Left renal pelvis (tissue), 4 donors: ENCODE results near the gene PARVB. TPM values are rescaled to one million over a fixed set of nuclear protein-coding genes. Genes with fewer than 3 reads are reported as not detected.

Experiments used
- DNase-seq, 4 donors: peaks; one replicate each; pipeline ENCODE4 v3.0.0-alpha.2; 2013; ENCODE audit warnings: low read depth in 4 of 4, low spot score in 3 of 4
- polyA plus RNA-seq, 4 donors: library from polyadenylated mRNA; unstranded; fragments of 120-200 nt; gene quantifications; one replicate each; pipeline ENCODE4 v1.2.1, GENCODE V29; 2013; ENCODE audit not compliant: insufficient read length in 4 of 4

Gene PARVB
- polyA plus RNA-seq, 4 donors, result 14.6 to 24.2 (median 20.2) TPM

DNA sequence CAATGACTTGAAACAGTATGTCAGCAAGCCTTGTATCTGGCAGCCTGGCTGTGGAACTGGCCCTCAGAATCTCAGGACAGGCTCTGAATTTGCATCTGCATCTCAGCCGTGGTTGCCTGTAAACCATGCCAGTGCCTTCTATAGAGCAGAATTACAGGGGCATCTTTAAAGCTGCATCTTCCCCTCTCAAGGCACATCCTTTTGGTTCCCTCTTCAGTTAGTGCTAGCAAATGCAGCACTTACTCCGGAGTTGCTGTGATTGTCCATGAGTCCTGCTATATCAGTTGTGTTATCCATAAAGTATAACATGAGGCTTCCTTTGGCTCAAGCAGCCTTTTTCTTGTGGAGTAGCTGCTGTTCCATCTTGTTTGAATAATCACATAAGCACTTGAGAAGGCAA, 102.7 kb downstream of the PARVB start:
- no peak for DNase-seq

- no peak for DNase-seq
Measured at GRCh38 chr22:44127356-44127755, 103.3 kb downstream of the PARVB start.

DNA sequence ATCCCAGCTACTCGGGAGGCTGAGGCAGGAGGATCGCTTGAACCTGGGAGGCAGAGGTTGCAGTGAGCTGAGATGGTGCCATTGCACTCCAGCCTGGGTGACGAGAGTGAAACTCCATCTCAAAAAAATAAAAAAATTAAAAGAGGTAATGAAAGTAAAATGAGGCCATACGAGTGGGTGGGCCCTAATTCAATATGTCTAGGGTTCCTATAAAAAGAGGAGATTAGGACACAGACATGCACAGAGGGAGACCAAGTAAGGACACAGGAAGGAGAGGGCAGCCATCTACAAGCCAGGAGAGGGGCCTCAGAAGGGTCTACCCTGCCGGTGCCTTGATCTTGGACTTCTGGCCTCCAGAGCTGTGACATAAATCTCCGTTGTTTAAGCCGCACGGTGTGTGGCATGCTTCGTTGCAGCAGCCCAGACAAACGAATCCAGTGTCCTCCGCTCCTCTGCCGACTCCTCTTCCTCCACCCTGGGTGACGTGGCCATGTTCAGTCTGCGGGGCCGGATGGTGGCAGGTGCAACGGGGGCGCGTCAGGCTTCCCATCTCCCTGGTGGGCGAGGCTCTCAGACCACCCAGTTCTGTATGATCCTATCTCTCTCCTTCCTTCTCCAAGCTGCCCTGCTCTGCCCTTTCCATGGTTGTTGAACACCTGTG, 105.0 kb downstream of the PARVB start:
- DNase-seq, result no peak

- no peak for DNase-seq
Measured at GRCh38 chr22:44129619-44129976, 105.5 kb downstream of the PARVB start.

- no peak for DNase-seq
Measured at GRCh38 chr22:44130076-44130711, 106.1 kb downstream of the PARVB start.

DNA sequence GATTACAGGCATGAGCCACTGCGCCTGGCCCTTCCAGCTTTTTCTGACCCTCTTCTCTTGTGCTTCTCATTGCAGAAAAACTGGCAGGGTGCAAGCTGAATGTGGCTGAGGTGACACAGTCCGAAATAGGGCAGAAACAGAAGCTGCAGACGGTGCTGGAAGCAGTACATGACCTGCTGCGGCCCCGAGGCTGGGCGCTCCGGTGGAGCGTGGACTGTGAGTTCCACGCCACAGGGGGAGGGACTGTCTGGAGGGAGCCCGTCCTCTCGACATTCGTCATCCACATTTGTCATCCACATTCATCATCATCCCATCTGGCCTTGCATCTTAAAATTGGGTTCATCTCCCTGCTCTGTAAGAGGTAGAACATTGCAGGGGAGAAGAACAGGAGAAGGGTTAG, 107.3 kb downstream of the PARVB start:
- no peak for DNase-seq

DNA sequence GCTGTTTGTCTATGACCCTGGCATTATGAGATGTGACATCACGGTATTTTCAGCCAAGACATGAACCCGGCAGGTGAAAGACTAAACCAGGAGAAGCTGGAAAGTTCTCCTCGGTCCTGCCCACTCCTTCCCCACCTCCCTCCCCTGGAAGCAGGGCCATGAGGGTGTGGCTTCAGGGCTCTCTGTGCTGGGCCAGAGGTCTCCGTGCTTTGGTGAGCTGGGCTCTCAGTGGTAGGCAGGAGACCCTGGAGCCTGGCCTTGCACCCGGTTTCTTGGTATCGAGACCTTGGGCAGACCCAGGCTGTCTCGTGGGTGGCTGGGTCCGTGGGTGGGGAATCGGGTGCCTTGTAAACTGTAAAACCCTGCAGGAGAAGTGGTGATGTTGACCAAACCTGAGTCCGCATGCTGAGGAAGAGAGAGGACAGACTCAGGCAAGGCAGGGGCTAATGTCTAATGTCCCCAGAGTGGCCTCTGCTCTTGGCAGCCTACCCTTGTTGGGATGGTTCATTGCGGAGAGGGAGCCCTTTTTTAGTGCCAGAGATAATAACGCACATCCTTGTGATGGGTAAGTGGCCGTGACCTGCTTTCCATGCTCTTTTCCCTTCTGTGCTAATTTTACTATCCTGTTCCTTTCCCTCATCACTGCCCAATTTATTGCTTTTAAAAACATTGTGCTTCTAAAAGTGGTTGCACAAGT, 108.0 kb downstream of the PARVB start:
- DNase-seq, result no peak

DNA sequence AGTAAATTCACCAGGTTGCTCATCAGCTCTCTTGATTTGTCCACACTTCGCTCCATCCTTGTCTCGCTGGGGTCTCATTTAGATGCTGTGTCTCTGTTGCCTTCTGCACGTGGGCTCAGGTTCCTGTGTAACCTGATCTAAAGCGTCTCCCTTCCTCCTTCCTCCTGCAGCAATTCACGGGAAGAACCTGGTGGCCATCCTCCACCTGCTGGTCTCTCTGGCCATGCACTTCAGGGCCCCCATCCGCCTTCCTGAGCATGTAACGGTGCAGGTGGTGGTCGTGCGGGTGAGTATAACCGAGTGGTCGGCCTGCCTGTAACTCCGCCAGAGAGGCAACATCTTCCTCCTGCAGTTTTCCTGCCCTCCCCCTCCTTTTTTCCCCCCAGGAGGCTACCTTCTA, 108.6 kb downstream of the PARVB start:
- no peak for DNase-seq

- DNase-seq, result no peak
Measured at GRCh38 chr22:44133161-44133560, 109.1 kb downstream of the PARVB start.

- DNase-seq, result no peak
Measured at GRCh38 chr22:44133901-44134571, 109.9 kb downstream of the PARVB start.

GRCh38 chr22:44136112-44136511, 112.0 kb downstream of the PARVB start:
- no peak for DNase-seq

- DNase-seq, result no peak
Measured at GRCh38 chr22:44136786-44137185, 112.7 kb downstream of the PARVB start.

GRCh38 chr22:44137415-44137814, 113.3 kb downstream of the PARVB start:
- no peak for DNase-seq

DNA sequence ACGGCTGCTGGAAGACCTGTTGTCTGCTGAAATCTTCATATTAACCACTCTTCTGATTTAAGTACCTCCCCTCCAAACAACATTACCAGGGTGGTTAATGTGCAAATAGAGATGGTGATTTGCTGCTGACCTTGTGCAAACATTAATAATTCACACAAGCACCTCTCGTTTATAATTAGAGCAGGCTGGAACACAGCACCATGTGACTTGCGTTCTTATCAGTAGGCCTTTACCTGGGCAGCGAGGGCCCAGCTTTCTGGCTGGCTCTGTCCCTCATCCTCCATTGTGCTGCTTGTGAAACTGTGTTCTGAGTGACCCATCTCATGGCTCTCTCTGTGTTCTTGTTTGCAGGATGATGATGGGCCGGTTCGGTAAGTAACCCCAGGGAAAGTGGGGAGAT, 115.7 kb downstream of the PARVB start:
- DNase-seq, result no peak

DNA sequence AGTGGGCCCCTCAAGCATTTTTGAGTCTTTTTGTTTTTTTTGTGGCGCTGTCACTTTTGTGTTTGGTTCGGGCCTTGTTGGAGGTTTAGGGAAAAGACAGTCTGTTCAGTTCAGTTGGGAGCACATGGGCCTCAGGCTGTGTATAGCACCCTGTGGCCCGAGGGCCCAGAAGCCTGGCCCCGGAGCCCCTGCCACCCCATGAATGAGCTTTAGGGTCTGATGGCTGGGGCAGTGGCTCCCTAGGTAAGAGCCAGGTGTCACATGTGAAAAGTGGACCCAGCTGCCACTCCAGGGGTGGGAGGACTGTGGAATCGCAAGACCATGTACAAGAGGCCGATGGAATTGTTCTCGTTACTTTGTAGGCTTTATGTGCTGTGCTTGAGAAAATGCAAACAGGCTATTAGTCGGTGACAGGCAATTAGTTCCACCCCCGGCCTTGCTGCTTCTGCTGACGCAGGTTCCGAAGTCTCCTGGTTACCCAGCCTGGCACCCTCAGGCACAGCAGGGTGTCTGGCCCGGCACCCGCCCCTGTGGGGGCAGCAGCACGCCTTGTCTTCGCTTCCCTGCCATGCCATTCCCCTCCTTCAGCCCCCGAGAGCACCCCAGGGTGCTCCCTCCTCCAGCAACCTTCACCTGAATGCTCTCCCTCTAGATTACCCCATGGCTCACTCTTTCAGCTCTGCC, 118.5 kb downstream of the PARVB start:
- DNase-seq, result no peak

GRCh38 chr22:44143105-44143474, 119.0 kb downstream of the PARVB start:
- no peak for DNase-seq

DNA sequence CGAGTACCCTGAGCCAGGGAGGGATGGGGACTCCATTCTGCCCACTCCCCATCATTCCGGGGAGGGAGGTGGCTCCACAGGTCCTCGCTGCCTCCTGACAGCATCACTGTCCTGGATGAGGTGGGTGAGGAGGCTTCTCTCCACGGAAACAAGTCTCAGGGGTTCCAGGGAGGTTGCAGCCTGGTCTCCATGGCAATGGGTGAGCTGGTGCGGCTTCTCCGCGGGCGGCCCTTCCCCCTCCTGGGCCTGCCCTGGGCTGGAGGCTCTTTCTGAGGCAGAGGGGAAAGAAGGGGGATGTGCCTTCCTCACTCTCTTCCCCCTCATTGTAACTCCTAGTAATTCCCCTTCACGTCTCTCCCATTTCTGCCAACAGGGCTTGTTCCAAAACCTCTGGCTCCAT, 119.5 kb downstream of the PARVB start:
- DNase-seq, result no peak

DNA sequence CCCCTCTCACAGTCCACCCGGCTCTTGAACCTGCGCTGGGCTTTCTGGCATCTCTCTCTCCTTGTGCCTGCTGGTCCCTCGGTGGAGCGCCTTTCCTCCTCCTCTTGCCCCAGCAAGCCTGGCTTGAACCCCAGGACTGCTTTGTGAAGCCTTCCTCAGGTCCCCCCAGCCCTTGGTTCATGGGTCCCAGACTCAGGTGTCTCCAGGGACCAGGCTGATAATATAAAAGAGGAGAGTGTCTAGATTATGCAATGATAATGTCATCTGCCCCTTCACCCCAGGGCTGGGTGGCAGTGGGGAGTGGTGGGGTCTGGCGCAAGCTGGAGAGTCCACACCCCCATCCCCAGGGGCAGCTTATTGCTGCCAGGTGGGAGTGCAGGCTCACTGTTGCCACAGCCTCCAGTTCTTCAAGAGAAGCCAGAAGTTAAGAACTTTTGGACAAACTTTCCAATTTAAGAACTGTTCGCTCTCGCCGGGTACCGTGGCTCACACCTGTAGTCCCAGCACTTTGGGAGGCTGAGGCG, 120.0 kb downstream of the PARVB start:
- no peak for DNase-seq

DNA sequence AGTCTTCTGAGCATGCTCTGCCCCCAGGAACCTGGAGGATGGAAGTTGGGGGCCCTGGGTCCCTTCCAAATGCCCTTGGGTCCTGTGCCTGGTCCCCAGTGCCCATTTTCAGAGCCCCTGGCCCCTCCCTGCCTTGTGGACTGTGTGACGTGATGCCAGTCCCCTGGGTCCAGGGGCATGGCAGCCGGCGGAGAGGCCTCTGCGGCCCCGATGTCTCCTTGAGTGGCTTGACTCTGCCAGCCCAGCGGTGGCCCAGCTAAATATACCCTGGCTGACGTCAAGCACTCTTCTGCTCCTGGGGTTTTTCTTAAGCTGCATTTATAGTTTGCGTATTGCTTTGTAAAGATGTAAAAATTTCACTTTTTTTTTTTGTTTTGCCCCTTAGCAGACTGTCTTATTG, 121.4 kb downstream of the PARVB start:
- DNase-seq, result no peak

DNA sequence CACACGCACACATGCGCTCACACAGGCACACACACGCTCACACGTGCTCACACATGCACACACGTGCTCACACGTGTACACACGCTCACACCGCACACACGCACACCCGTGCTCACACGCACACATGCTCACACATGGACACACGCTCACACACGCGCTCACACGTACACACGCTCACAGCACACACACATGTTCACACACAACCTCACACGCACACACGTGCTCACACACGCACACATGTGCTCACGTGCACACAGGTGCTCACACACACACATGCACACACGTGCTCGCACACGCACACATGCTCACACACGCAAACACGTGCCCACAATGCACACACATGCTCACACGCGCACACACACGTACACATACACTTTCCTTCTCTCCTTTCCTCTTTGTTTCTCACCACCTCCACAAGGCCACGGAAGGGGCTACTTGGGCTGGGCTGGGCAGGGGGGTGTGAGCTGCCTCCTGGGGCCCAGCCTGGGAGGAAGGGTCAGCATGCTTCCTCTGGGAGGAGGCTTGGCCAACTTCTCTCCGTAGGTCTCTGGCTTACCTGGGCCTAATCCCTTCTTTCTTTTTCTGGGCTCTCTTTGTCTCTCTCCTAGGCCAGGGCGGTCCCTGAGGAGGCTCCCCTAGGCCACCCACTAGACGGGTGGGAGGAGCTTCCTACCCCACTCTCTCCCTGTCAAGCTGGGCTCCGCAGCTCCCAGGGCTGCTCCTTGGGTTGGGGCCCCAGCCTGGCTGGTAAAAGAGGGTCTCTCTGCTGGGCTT, 122.2 kb downstream of the PARVB start:
- DNase-seq, result no peak
